Measurements from ENCODE around the gene MSI2.

- TF ChIP-seq CTCF (conservative IDR thresholded peaks at IDR 0.05; ENCODE audit: low read length) (no peak), EZH2phosphoT487 (IDR thresholded peaks at IDR 0.05; ENCODE audit: borderline replicate concordance, low read depth, low read length) (no peak)
Observed at GRCh38 chr17:57330587-57330986, 74.3 kb downstream of the MSI2 start.
